GM10266 (cell line): ENCODE results near the gene MRGPRE.

Source experiments
- DNase-seq: peaks from one replicate; pipeline ENCODE4 v3.0.0; 2012; ENCODE audit errors: extremely low spot score
- TF ChIP-seq, protein P1 (sequence below): IDR thresholded peaks from 2 replicates; pipeline ENCODE4 v1.5.1; 2012; ENCODE audit warnings: mild to moderate bottlenecking, low read depth; ENCODE audit not compliant: control insufficient read depth, insufficient read depth; ENCODE audit errors: missing control alignments

Gene MRGPRE

DNA sequence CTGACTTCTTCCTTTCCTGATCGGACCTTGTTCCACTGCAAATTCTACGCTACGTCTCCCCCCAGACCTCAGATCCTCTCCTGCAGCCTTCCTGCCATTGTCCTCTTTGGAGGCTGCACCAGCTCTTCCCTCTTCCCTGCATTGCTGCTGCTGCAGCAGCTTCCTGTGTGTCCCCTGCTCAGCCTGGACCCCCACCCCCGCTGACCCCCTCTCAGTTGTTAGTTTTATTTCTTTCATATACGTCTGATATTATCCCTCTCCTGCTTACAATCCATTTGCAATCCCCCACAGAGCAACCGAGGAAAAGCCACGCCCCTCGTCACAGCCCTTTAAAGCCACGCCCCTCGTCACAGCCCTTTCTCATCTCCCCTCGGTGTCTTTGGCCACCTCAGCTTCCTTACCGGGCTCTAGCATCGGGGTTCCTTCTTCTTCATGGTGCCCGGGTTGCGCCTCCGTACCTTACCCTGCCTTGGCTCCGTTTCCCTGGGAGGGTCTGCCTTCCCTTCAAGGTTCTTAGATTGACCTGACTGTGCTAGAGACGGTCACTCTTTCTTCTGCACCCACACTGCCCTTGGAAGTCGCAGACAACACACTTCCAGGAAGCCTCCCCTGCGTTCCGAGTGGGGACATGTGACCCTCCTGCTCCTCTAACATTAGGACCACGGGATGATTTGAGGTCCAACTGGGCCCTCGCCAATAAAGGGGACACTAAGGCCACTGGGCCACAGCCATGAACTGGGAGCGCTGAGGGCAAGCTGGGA lies 18.4 kb downstream of the MRGPRE start:
- DNase-seq = no peak
- TF ChIP-seq, protein P1, sequence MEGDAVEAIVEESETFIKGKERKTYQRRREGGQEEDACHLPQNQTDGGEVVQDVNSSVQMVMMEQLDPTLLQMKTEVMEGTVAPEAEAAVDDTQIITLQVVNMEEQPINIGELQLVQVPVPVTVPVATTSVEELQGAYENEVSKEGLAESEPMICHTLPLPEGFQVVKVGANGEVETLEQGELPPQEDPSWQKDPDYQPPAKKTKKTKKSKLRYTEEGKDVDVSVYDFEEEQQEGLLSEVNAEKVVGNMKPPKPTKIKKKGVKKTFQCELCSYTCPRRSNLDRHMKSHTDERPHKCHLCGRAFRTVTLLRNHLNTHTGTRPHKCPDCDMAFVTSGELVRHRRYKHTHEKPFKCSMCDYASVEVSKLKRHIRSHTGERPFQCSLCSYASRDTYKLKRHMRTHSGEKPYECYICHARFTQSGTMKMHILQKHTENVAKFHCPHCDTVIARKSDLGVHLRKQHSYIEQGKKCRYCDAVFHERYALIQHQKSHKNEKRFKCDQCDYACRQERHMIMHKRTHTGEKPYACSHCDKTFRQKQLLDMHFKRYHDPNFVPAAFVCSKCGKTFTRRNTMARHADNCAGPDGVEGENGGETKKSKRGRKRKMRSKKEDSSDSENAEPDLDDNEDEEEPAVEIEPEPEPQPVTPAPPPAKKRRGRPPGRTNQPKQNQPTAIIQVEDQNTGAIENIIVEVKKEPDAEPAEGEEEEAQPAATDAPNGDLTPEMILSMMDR = no peak

DNA sequence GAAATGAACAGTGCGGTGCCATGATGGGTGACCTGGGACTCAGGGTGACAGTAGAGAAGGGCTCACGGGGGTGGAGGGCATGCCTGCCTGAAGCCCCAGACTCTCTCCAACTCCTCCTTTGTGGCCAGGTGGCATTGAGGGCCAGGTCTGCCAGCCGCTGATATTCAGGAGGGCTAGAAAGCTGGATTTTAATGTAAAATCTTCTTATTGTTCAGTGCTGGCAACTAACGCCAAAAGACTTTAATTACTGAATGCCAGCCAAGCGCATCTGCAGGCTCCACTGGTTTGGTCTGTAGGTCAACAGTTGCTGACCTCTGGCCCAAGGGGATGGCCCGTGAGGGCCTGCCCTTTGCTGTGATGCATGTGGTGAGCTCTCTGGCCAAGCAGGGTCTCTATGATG lies 23.9 kb downstream of the MRGPRE start:
- TF ChIP-seq, protein P1 = no peak
- DNase-seq = no peak

DNA sequence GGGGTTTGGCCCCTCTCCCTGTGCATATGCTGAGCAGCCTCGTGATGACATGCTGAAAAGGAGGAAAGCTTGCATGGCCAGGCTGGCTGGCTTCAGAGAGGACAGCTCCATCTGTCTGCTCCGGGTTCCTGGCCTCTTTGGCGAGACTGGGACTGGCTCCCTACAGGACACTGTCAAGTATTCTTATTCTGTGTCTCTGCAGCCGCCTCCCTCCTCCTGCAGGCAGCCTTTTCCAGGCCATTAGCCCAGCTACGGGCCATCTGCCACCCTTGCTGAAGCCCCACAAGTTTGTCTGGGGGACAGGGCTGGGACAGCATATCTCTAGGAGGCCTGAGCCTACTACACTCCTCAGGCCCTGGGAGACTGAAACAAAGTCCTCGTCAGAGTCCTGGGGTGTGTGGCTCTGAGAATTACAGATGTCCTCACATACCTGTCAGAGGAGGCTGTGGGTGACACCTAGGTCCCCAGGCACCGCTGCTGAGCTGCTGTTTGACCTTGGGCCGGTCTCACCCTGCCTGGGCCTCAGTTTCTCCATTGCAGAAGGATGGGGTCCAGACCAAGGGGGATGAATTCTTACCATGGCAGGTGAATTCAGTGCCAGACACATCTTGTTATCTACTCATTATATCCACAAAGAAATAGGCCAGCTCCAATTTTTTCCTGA lies 24.6 kb downstream of the MRGPRE start:
- DNase-seq = no peak
- TF ChIP-seq, protein P1 = no peak

DNA sequence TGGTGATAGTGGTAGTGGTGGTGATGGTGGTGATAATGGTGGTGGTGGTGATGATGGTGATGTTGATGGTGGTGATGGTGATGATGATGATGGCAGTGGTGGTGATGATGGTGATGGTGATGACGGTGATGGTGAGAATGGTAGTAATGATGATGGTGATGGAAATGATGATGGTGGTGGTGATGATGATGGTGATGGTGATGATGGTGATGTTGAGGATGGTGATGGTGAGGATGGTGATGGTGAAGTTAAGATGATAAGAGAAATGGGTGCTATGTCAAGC lies 25.4 kb downstream of the MRGPRE start:
- no peak for DNase-seq
- TF ChIP-seq, protein P1 = no peak

DNA sequence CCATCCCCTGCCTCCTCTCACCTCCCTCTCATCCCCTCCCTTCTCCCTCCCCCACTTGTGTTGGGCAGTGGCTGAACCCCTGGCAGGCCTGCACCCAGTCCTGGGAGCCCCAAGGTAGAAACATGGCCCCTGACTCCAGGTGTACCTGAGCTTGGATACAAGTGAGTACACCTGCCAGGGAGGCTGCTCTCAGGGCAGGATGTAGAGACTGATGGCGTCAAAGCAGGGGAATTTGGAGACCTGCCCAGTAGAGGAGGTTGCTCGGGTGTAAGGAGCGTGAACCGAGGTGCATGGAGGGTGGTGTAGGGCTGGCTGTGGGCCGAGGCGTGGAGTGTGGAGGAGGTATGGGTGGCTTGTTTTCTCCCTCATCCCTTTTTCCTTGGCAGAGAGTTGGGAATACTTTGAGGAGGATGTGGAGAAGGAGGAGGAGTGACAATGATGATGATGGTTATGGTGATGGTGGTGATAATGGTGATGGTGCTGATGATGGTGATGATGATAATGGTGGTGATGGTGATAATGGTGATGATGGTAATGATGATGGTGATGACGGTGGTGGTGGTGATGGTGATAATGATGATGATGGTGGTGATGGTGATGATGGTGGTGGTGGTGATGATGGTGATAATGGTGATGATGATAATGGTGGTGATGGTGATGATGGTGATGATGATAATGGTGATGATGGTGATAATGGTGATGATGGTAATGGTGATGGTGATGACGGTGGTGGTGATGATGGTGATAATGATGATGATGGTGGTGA lies 25.9 kb downstream of the MRGPRE start:
- no peak for DNase-seq
- TF ChIP-seq, protein P1 = no peak

DNA sequence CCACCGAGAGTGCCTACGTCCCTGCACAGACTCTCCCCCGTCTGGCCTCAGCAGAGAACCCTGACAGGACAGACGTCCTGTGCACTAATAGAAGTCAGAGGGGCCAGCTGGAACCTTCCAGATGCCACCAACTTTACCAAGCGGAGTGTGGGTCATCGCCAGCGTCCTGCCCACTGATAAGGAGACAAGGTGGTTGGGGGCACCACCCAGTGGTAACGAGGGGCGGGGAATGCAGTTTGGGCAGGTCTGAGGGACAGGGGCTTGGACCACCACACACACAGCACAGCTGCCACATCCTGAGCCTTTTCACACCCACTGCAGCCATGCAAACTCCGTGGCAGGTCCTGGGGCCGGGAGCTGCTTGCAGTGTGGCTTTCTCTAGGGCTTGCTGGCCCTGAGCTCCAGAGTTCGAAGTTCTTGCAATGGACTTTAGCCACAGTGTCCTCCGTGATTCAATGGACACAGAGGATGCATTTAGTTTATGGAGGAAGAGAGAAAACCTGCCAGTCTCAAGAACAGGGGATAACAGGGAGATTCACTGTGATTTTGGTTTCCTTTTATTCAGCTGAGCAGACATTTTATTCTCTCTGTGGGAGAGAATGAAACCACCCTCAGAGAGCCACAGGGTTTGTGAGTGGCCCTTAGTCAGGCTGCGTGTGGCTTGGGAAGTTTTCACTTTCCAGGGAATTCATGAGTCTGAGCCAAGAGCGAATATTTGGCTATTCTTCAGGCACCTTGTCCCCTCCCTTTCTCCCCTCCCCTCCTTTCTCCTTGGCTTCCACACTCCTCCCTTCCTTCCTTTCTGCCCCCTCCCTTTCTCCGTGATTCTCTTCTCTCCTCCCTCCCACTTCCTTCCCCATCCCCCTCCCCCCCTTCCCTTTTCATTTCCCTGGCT lies 26.7 kb downstream of the MRGPRE start:
- DNase-seq = no peak
- TF ChIP-seq, protein P1 = no peak
